NCI-H2029 treated with DMSO at 0.1 percent for 48 hours (cell line): Measurements from ENCODE around the gene ZNF784.

Source experiments
- DNase-seq: peaks from one replicate; lab custom pipeline; 2025; lab: John Stamatoyannopoulos, UW

ZNF784 gene

GRCh38 chr19:55656552-55656951 lies 32.2 kb upstream of the ZNF784 start:
- no peak for DNase-seq

DNA sequence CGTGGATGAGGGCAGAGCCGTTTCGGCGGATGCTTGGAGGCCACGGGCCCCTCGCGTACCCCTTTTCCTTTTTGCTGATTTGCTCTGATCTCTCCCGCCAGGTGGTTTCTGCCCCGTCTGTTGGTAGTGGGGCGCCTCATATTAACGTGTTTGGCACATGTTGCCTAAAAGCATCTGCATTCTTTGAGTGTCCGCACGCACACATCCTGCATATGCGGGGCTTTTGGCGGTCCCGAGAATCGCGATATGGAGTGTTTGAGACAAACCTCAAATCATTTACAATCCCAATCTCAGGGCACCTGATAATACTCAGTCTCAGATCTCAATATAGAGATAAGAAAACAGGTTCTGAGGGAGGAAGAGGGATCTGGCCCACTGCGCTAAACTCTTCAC lies 31.3 kb upstream of the ZNF784 start:
- no peak for DNase-seq

GRCh38 chr19:55654868-55655647 lies 30.7 kb upstream of the ZNF784 start, which contains the start of gene U2AF2:
TSS of gene U2AF2 (plus strand) at chr19:55655035. CDS start at chr19:55655105, 70 bp downstream.
- peak; percentile 59 for DNase-seq

- peak; percentile 96 for DNase-seq
Observed at GRCh38 chr19:55654323-55654867, 30.0 kb upstream of the ZNF784 start.

DNA sequence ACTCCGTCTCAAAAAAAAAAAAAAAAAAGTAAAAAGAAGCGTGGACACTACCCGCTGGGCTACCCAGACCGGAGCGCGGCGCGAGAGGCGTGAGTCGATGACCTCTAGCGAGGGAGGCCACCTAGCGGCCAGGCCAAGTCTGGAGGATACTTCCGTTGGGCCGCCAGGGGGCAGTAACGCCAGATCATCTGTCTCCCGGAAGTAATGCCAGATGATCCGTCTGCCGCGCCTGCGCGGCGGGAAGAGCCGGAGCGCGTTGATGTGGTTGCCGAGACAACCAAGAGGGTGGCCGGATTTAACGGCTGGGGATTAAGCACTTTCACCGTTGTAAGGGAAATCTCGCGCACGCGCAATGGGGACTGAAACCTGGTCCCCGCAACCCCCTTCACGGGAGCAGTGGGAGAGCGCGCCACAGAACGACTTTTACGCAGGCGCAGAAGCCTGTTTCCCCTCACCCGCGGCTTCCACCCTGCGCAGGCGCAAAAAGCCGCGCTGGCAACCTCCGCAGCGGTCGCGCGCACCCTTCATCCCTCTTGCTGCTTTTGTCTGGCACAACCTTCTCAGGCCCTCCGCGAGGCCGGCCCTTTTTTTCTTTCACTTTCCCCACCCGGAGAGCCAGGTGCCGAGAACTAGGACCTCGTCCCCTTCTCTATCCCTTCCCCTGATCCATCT lies 29.4 kb upstream of the ZNF784 start:
- DNase-seq, result peak; percentile 97

- DNase-seq, result no peak
Observed at GRCh38 chr19:55652311-55653128, 28.2 kb upstream of the ZNF784 start.

DNA sequence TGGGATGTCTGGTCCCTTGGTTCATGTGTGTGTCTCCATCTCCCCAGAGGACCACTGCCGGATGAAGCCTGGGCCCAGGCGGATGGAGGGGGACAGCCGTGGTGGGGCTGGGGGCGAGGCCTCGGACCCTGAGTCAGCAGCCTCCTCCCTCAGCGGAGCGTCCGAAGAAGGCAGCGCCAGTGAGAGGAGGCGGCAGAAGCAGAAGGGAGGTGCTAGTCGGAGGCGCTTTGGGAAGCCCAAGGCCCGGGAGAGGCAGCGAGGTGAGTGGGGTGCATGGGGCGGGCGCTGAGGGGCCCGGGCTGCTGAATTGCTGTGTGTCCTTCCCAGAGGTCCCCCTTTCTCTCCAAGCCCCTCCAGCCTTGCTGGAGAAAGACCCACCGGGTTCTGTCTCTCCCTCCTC lies 26.9 kb upstream of the ZNF784 start:
- no peak for DNase-seq

DNA sequence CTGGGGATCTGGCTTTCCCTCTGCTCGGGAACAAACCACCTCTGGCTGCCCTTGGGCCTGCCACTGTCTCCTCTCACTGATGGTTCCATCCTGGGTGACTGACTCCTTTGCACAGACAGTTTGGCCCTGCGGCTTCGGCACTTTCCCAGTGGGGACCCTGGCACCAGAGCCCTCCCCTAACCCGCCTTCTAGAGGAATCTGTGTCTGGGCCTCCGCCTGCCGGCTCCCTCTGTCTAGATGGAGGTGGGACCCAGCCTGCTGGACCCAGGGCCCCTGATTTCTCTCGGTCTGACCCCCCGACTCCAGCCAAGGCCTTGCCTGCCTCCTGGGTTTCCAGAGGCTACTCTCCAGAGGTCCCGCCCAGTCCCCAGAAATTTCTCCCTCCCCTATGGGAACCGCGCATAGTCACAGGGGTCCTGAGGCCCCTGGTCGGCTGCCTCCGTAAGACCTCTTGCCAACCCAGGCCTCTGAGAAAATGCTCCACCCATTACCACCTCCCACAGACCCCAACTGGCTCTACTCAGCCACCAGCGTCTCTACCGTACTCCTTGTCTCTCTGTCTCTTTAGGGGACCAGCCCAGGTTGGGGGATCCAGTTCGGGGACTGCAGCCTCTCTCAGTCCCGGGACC lies 26.4 kb upstream of the ZNF784 start:
- no peak for DNase-seq

- no peak for DNase-seq
Observed at GRCh38 chr19:55650126-55650557, 25.8 kb upstream of the ZNF784 start.

DNA sequence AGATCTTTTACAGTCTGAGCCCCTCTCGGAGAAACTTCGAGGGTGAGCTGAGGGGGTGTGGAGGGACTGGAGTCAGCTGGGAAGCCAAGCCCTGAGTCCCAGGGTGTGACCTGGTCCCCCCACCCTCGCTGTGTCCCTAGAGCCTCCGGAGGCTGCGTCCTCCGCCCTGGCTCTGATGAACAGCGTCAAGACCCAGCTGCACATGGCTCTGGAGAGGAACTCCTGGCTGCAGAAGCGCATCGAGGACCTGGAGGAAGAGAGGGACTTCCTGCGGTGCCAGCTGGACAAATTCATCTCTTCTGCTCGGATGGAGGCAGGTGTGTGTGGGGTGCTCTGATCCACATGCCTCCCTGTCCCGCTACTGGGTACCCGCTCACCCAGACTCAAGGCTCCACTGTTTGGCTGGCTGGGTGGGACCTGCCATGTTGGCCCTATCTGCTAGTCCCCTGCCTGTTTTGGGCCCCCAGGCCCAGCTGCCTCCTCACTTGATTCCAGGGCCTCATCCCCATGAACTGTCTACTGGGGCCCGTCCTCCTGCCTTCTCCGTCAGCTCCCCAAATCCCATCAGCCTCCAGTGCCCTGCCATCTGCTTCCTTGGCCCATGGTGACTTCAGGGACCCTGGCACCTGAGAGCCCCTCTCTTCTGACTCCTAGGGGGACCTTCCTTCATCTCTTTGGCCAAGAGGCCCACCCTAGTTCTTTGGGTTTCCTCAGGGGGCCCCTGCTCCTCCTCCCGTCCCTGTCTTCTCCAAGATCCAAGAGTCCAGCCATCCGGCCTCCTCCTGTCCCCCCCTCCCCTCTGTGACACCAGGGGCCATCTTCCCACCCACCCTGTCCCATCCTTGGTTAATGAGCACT lies 25.1 kb upstream of the ZNF784 start:
- no peak for DNase-seq

GRCh38 chr19:55648585-55649267 lies 24.4 kb upstream of the ZNF784 start:
- no peak for DNase-seq

DNA sequence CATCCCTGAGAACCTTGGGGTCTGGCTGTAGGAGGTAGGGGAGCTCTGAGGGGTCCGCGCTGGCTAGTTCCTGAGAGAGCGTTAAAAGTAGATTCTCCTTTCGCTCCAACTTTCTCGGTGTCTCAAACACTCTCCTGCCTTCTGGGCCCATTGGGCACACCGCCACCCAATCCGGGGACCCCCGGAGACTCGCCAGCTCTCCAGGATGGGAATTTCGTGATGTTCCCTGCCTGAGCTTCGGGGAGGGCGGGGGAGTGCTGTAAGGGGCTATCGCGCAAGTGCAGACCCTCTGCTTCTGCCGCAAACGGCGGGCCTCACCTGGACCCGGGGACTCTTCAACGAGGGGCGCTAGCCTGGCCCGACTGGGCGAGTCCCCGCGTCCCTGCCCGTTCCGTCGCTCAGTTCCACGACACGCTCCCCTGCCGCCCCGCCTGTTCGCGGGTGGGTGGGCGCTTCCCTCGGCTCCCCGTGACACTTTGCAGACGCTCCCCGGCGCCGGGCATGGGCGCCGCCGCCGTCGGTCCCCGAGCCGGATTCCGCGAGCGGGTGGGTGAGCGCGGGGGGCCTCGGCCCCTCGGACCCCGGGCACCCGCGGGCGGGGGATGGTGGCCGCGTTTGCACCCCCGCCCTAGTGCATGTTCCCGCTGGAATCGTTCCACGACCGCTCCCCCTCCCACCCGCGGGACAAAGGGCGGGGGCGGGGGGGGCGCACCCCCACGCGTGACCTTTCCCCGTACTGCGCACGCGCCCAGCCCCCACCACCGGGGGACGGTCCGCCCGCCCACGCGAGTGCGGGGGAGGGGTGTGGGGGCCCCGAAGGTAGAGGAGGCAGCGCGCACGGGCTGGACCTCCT lies 23.6 kb upstream of the ZNF784 start, which contains the start of gene CCDC106:
Gene CCDC106, plus strand, starts transcription at position 481 of the 853 bp plus-strand sequence. CDS start 835 bp downstream, outside the sequence.
- DNase-seq, result no peak

DNA sequence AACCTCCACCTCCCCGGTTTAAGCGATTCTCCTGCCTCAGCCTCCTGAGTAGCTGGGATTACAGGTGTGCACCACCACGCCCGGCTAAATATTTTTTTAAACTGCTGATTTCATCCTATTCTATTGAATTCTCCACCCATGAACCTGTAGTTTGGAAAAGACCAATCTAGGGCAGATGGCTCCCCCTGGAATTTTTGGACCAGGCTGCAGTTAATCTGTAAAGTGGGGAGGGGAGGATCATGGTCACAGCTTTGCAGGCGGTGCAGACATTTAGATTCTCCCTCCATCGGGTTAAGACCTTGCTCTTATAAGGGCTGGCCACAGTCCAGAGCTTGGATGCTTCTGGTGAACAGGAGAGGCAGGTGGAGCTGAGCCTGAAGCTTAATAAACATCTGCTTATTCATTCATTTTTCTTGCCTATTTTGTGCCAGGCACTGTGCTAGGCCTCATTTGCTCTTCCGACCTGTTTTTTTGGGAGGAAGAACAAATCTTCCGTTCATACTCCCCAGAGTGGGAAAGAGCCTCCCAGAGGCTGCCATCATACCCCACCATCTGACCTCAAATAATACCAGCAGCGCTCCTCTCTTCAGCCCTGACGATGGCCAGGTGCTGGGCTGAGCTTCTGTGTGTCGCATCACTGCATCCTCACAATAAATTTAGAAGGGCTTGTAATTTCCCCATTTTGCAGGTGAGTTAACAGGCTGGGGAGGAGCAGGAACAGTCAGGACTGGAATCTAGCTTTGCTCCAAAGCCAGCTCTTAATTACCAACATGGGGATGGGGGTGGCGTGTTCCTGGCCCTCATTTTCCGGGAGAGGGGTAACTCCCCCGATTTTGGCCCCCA lies 22.7 kb upstream of the ZNF784 start:
- DNase-seq, result no peak

DNA sequence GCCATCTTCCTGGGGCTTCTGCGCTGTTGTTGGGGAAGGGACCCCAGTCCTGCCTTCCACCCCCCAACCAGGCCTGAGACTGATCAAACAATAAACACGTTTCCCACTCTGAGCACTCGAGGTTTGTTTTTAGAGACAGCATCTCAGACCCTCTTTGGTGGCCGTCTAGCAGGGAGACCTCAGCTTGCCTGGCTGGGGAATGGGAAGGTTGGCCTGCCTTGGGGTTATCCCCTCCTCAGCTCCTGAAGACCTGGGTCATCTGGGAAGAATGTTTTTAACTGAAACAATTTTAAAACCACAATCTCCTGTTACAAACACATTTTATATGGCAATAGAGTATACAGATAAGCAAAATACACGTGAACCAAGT lies 21.1 kb upstream of the ZNF784 start:
- no peak for DNase-seq

GRCh38 chr19:55644842-55645511 lies 20.6 kb upstream of the ZNF784 start:
- DNase-seq, result no peak

DNA sequence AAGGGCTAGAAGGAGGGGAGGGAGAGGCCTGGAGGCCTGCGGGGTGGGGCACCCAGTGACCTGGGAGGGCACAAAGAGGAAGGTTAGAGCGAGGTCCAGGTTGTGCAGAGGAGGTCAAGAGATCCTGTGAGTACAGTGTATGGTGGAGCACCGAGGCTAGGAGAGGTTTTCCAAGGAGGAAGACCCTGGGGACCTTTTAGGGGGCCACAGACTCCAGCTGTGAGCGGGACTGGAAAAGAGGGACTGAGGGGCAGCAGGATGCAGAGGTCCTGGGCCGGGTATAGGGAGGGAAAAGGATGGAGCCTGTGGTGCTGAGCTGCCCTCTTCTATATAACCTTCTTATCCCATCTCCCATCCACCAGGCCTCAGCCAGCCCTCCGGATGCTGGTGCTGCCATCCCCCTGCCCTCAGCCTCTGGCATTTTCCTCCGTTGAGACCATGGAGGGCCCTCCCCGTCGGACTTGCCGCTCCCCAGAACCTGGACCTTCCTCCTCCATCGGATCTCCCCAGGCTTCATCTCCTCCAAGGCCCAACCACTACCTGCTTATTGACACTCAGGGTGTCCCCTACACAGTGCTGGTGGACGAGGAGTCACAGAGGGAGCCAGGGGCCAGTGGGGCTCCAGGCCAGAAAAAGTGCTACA lies 19.9 kb upstream of the ZNF784 start:
- DNase-seq, result no peak

DNA sequence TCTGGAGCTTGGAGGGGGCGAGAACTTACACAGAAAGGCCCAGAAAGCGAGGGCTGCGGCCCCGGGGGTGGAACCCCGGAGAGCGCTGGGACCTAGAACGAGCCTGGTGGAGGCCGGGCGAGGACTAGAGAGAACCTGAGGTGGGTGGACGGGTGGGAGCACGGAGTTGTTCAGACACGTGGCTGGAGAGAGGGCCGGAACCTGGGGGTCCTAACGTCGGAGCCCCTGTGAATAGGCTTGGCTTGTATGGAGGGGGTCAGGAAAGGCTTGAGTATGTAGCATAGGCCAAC lies 19.5 kb upstream of the ZNF784 start:
- DNase-seq, result no peak
